Renal cortical epithelial cell (primary cell): ENCODE results near the gene POU6F1. TPM values are rescaled to one million over a fixed set of nuclear protein-coding genes. Genes with fewer than 3 reads are reported as not detected.

Experiments
- DNase-seq: peaks from one replicate; pipeline ENCODE4 v3.0.0-alpha.2; 2011; ENCODE audit warnings: low read depth
- total RNA-seq: library from RNA; depleted of rRNA; stranded (reverse); fragments of >200 nt; gene quantifications from 2 replicates; pipeline ENCODE4 v1.2.3, GENCODE V29; 2014

The POU6F1 gene
- total RNA-seq, 1 donor from 2014 or later = 2.6 TPM

- DNase-seq = no peak
Observed at GRCh38 chr12:51197736-51198567, 19.9 kb downstream of the POU6F1 start.

GRCh38 chr12:51196547-51196946 is 21.3 kb downstream of the POU6F1 start:
- DNase-seq = no peak

- no peak for DNase-seq
Observed at GRCh38 chr12:51195841-51196240, 22.0 kb downstream of the POU6F1 start.

GRCh38 chr12:51192284-51192671 is 25.6 kb downstream of the POU6F1 start:
- DNase-seq = no peak

GRCh38 chr12:51191516-51192283 is 26.2 kb downstream of the POU6F1 start:
- DNase-seq = no peak

- DNase-seq = no peak
Observed at GRCh38 chr12:51190820-51191219, 27.0 kb downstream of the POU6F1 start.

- DNase-seq = no peak
Observed at GRCh38 chr12:51189790-51190355, 28.0 kb downstream of the POU6F1 start.

GRCh38 chr12:51188359-51189051 is 29.4 kb downstream of the POU6F1 start:
- DNase-seq = no peak

GRCh38 chr12:51187370-51187987 is 30.4 kb downstream of the POU6F1 start:
- no peak for DNase-seq

- DNase-seq = no peak
Observed at GRCh38 chr12:51186465-51187085, 31.3 kb downstream of the POU6F1 start.

- DNase-seq = no peak
Observed at GRCh38 chr12:51185171-51185717, 32.6 kb downstream of the POU6F1 start.

- DNase-seq = peak; percentile 74
Observed at GRCh38 chr12:51183816-51184215, 34.0 kb downstream of the POU6F1 start.

GRCh38 chr12:51183349-51183748 is 34.5 kb downstream of the POU6F1 start:
- DNase-seq = no peak

- DNase-seq = peak; percentile 10
Observed at GRCh38 chr12:51181558-51181957, 36.3 kb downstream of the POU6F1 start.

- DNase-seq = no peak
Observed at GRCh38 chr12:51177897-51178296, 40.0 kb downstream of the POU6F1 start.

- DNase-seq = no peak
Observed at GRCh38 chr12:51174501-51174900, 43.4 kb downstream of the POU6F1 start.

GRCh38 chr12:51172515-51173431 is 45.1 kb downstream of the POU6F1 start, which contains the start of gene TFCP2:
Gene TFCP2, minus strand, starts transcription at chr12:51173135. Its CDS starts 713 bp downstream, at chr12:51172422.
- peak; percentile 88 for DNase-seq

- DNase-seq = peak; percentile 22
Observed at GRCh38 chr12:51171884-51172514, 45.9 kb downstream of the POU6F1 start.

GRCh38 chr12:51163795-51164194 is 54.1 kb downstream of the POU6F1 start:
- DNase-seq = no peak
